T-cell (primary cell): ENCODE data around the gene GFY. TPM values are rescaled to one million over a fixed set of nuclear protein-coding genes. Genes with fewer than 3 reads are reported as not detected.
A peak's percentile ranks its signal among the peaks of the same experiment; 100 is the strongest.
"Not testable (repeated sequence)": the region's sequence is repeated elsewhere in the genome, so short reads cannot be mapped to it uniquely, and the experiment has no call there.

Source experiments
- ATAC-seq, 4 experiments: fragments of 200-7000 bp in 3 of 4; fragments of 150-1000 bp in 1 of 4; cut with Tn5 transposase; replicated peaks in 1 of 4; 1 replicate in 3 of 4; 2 replicates in 1 of 4; pipeline ENCODE4 v1.10.0; 2021; ENCODE audit warnings: moderate library complexity in 3 of 4, mild to moderate bottlenecking in 2 of 4, moderate number of reproducible peaks in 1 of 4
- CTCF ChIA-PET, 2 donors: fragments of 300-600 bp; sonication (Branson Sonifier 250); formaldehyde crosslinking; loops; one replicate each; lab custom pipeline; 2022; ENCODE audit warnings: antibody characterized with exemption in 2 of 2; lab: Charles Lee
- POLR2A ChIA-PET, 2 donors: fragments of 300-600 bp; sonication (Branson Sonifier 250); formaldehyde crosslinking; loops; one replicate each; lab custom pipeline; 2022; ENCODE audit warnings: antibody characterized with exemption in 2 of 2; lab: Charles Lee
- DNase-seq, 35 experiments: peaks; one replicate each; pipeline versions ENCODE4 v3.0.0 to v3.0.0-alpha.2; 2013 to 2023
- H3K27ac ChIP-seq: one replicate; pipeline ENCODE4 v1.5.1; 2013; ENCODE audit warnings: low read length
- H3K27me3 ChIP-seq, 2 experiments: replicated peaks in 1 of 2; 1 replicate in 1 of 2; 2 replicates in 1 of 2; pipeline versions ENCODE4 v1.6.1 to v1.7.0; 2013; ENCODE audit warnings: low read length in 1 of 2, mixed read lengths in 1 of 2; ENCODE audit not compliant: control insufficient read depth in 2 of 2, insufficient read depth in 2 of 2; ENCODE audit errors: extremely low read depth in 1 of 2
- H3K36me3 ChIP-seq, 2 donors: 1 replicate in 1 of 2; 2 replicates in 1 of 2; pipeline versions ENCODE4 v1.6.1 to v1.7.0; 2013; ENCODE audit warnings: low read length in 1 of 2; ENCODE audit not compliant: control insufficient read depth in 2 of 2, insufficient read depth in 1 of 2; ENCODE audit errors: extremely low read depth in 1 of 2
- H3K4me1 ChIP-seq, 2 experiments: 1 replicate in 1 of 2; 2 replicates in 1 of 2; pipeline versions ENCODE4 v1.6.1 to v1.7.0; 2013; ENCODE audit warnings: low read length in 2 of 2, mixed read lengths in 1 of 2; ENCODE audit not compliant: insufficient read depth in 2 of 2, control insufficient read depth in 1 of 2; ENCODE audit errors: extremely low read depth in 1 of 2
- H3K4me3 ChIP-seq, 2 donors: 1 replicate in 1 of 2; 2 replicates in 1 of 2; pipeline versions ENCODE4 v1.5.1 to v1.7.0; 2013; ENCODE audit warnings: mild to moderate bottlenecking in 2 of 2, low read length in 1 of 2, moderate library complexity in 1 of 2; ENCODE audit not compliant: control insufficient read depth in 1 of 2; ENCODE audit errors: extremely low read depth in 1 of 2
- H3K9me3 ChIP-seq: 2 replicates; pipeline ENCODE4 v1.7.0; 2013
- H3K27ac Mint-ChIP-seq, 2 donors: one replicate each; pipeline ENCODE4 v1.8.0; 2020 to 2021; ENCODE audit warnings: mild to moderate bottlenecking in 2 of 2, mixed read lengths in 2 of 2
- H3K27me3 Mint-ChIP-seq, 2 donors: one replicate each; pipeline ENCODE4 v1.8.0; 2021 to 2022; ENCODE audit warnings: mixed read lengths in 2 of 2
- H3K36me3 Mint-ChIP-seq: one replicate; pipeline ENCODE4 v1.8.0; 2021; ENCODE audit warnings: mixed read lengths
- H3K4me1 Mint-ChIP-seq, 3 donors: one replicate each; pipeline ENCODE4 v1.8.0; 2020 to 2022; ENCODE audit warnings: mixed read lengths in 3 of 3, mild to moderate bottlenecking in 1 of 3
- H3K4me3 Mint-ChIP-seq, 3 donors: one replicate each; pipeline ENCODE4 v1.8.0; 2020 to 2022; ENCODE audit warnings: mild to moderate bottlenecking in 3 of 3, mixed read lengths in 3 of 3, moderate library complexity in 3 of 3
- H3K9me3 Mint-ChIP-seq, 3 donors: one replicate each; pipeline ENCODE4 v1.8.0; 2020 to 2022; ENCODE audit warnings: mixed read lengths in 3 of 3
- WGBS: methylation state at CpG from one replicate; pipeline ENCODE4 v1.1.5; 2013; ENCODE audit warnings: missing lambda C conversion rate; ENCODE audit not compliant: insufficient coverage; 5-methylcytosine and 5-hydroxymethylcytosine counted together
- total RNA-seq, 35 experiments: library from RNA in 6 of 35; stranded (reverse) in 6 of 35; fragments of 120-200 nt in 1 of 35; gene quantifications; one replicate each; pipeline versions ENCODE4 v1.2.1 to v1.2.4 and lab custom pipeline; 2013 to 2026

Gene GFY
- total RNA-seq, 5 donors from 2014 or later (not counting 1 experiment from before 2014, with no cell fraction given), result 0.16 TPM; not detected in 4

DNA sequence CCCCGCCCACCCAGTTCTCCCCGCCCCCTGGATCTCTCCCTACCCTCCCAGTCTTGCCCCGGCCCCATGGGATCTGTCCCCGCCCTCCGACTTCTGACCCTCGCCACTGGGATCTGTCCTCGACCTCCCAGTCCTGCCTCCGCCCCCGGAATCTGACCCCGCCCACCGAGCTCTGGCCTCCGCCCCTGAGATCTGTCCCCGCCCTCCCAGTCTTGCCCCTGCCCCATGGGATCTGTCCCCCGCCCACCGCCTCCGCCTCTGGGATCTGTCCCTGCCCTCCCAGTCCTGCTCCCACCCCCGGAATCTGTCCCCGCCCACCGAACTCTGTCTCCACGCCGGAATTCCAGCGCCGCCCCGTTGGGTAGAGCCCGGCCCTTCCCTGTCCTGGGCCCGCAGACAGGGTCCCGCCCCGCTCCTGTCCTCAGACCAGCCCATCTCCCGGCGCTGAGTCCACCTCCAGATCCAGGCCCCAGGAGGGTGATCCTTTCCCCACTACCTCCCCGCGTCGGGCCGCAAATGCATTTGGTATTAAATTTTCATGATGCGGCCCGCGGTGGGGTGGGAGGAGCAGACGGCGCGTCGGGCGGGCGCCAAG is 17.7 kb downstream of the GFY start:
- Mint-ChIP-seq H3K27ac (peak overlapping the region in 1 of 2 donors; percentile 88), H3K4me3 (peak overlapping the region; percentile 76 to 83 (median 80)), H3K9me3 (no peaks in the 10 kb centered on the region), H3K4me1 (peaks cover 26 to 40% (median 38%) of the 10 kb centered on the region in 3 donors), H3K36me3 (peaks cover 3% of the 10 kb centered on the region), H3K27me3 (peaks cover 43 to 44% of the 10 kb centered on the region in 2 donors)
- Histone ChIP-seq H3K4me3 (peak overlapping the region; percentile 52 to 58), H3K9me3 (no peaks in the 10 kb centered on the region), H3K27me3 (peaks cover 16 to 47% of the 10 kb centered on the region in 2 experiments), H3K4me1 (peaks cover 2 to 47% of the 10 kb centered on the region in 2 experiments), H3K27ac (no peak overlapping the region), H3K36me3 (peaks cover 7 to 15% of the 10 kb centered on the region in 2 donors)
- 0% methylated on average over 30 of the region's 43 CpGs for WGBS
- CTCF ChIA-PET, result interaction anchor here (0.5 to 1.0 kb wide), 5 partner anchors 51 to 682 kb away, joined by 3 to 8 read pairs (median 4); no protein-coding TSS in a partner anchor
- POLR2A ChIA-PET, result no interaction called here
- DNase-seq, result peak in 9 of 35 experiments; percentile 17 to 54 (median 32)
- ATAC-seq, result peak; percentile 21 to 34 (median 24)

GRCh38 chr19:49443366-49444099 is 18.3 kb downstream of the GFY start:
- CTCF ChIA-PET, result interaction anchor here (0.5 to 1.0 kb wide), 8 partner anchors 32 to 683 kb away, joined by 3 to 8 read pairs (median 4); no protein-coding TSS in a partner anchor
- peaks cover 2 to 54% of the 10 kb centered on the region in 2 experiments for H3K4me1 ChIP-seq
- POLR2A ChIA-PET, result interaction anchor here in 1 of 2 donors (0.6 kb wide), 1 partner anchor 37 kb away, joined by 3 read pairs; no protein-coding TSS in a partner anchor
- no peaks in the 10 kb centered on the region for H3K9me3 ChIP-seq
- Mint-ChIP-seq H3K27ac (peak overlapping the region; percentile 66 to 88), H3K36me3 (peaks cover 8% of the 10 kb centered on the region), H3K4me3 (peak overlapping the region; percentile 76 to 83 (median 80)), H3K9me3 (no peaks in the 10 kb centered on the region), H3K4me1 (peaks cover 31 to 42% (median 39%) of the 10 kb centered on the region in 3 donors), H3K27me3 (peaks cover 36 to 37% of the 10 kb centered on the region in 2 donors)
- H3K27me3 ChIP-seq, result peaks cover 15 to 40% of the 10 kb centered on the region in 2 experiments
- WGBS, result under 1% methylated on average over 33 of the region's 47 CpGs
- peak; percentile 83 to 97 (median 91) for DNase-seq
- peak overlapping the region; percentile 55 for H3K27ac ChIP-seq
- H3K36me3 ChIP-seq, result peaks cover 10 to 21% of the 10 kb centered on the region in 2 donors
- ATAC-seq, result peak; percentile 87 to 94 (median 90)
- peak overlapping the region; percentile 52 to 58 for H3K4me3 ChIP-seq

GRCh38 chr19:49444100-49444700 is 19.0 kb downstream of the GFY start:
- H3K27ac ChIP-seq, result not testable (repeated sequence)

GRCh38 chr19:49445997-49446396 is 20.8 kb downstream of the GFY start:
- Histone ChIP-seq H3K4me3 (no peak overlapping the region), H3K4me1 (peaks cover 6 to 59% of the 10 kb centered on the region in 2 experiments), H3K27me3 (peaks cover 0 to 17% of the 10 kb centered on the region in 2 experiments), H3K36me3 (peaks cover 12 to 37% of the 10 kb centered on the region in 2 donors), H3K9me3 (no peaks in the 10 kb centered on the region), H3K27ac (no peak overlapping the region)
- H3K27ac Mint-ChIP-seq, result no peak overlapping the region
- no peak overlapping the region for H3K4me3 Mint-ChIP-seq
- peaks cover 12 to 13% of the 10 kb centered on the region in 2 donors for H3K27me3 Mint-ChIP-seq
- POLR2A ChIA-PET, result no interaction called here
- CTCF ChIA-PET, result no interaction called here
- H3K36me3 Mint-ChIP-seq, result peaks cover 27% of the 10 kb centered on the region
- H3K4me1 Mint-ChIP-seq, result peaks cover 41 to 51% (median 50%) of the 10 kb centered on the region in 3 donors
- no peak for ATAC-seq
- H3K9me3 Mint-ChIP-seq, result no peaks in the 10 kb centered on the region
- DNase-seq, result no peak
- 69% methylated on average over 3 of the region's 3 CpGs for WGBS

More at GRCh38 chr19:49444100-49444700, 19.0 kb downstream of the GFY start:
- Histone ChIP-seq H3K36me3 (peaks cover 10 to 28% of the 10 kb centered on the region in 2 donors), H3K27me3 (peaks cover 8 to 35% of the 10 kb centered on the region in 2 experiments), H3K4me1 (peaks cover 2 to 55% of the 10 kb centered on the region in 2 experiments)
- H3K9me3 Mint-ChIP-seq, H3K9me3 ChIP-seq, ATAC-seq, DNase-seq, H3K4me3 ChIP-seq: not testable (repeated sequence)
- H3K36me3 Mint-ChIP-seq, result peaks cover 14% of the 10 kb centered on the region
- H3K27ac Mint-ChIP-seq, result peak overlapping the region; percentile 66 to 88
- POLR2A ChIA-PET, result interaction anchor here in 1 of 2 donors (0.6 kb wide), 1 partner anchor 36 kb away, joined by 3 read pairs; no protein-coding TSS in a partner anchor
- peaks cover 30 to 31% of the 10 kb centered on the region in 2 donors for H3K27me3 Mint-ChIP-seq
- H3K4me1 Mint-ChIP-seq, result peaks cover 35 to 44% (median 43%) of the 10 kb centered on the region in 3 donors
- CTCF ChIA-PET, result interaction anchor here (0.6 to 0.7 kb wide), 4 partner anchors 31 to 229 kb away, joined by 3 to 7 read pairs (median 4); no protein-coding TSS in a partner anchor
- WGBS, result no CpG with 5 or more reads among the region's 5 CpGs
- H3K4me3 Mint-ChIP-seq, result peak overlapping the region; percentile 76 to 83 (median 80)

GRCh38 chr19:49447485-49448431 is 22.6 kb downstream of the GFY start:
- DNase-seq (no peak), ATAC-seq (no peak)
- peaks cover 42 to 52% (median 49%) of the 10 kb centered on the region in 3 donors for H3K4me1 Mint-ChIP-seq
- peak overlapping the region; percentile 43 to 55 for H3K27ac Mint-ChIP-seq
- POLR2A ChIA-PET, result no interaction called here
- no peaks in the 10 kb centered on the region for H3K9me3 Mint-ChIP-seq
- no peaks in the 10 kb centered on the region for H3K9me3 ChIP-seq
- H3K36me3 ChIP-seq, result peaks cover 12 to 37% of the 10 kb centered on the region in 2 donors
- 93% methylated on average over 25 of the region's 32 CpGs for WGBS
- peaks cover 0 to under 1% of the 10 kb centered on the region in 2 experiments for H3K27me3 ChIP-seq
- H3K4me1 ChIP-seq, result peaks cover 6 to 59% of the 10 kb centered on the region in 2 experiments
- CTCF ChIA-PET, result no interaction called here
- H3K4me3 ChIP-seq, result no peak overlapping the region
- peaks cover 31% of the 10 kb centered on the region for H3K36me3 Mint-ChIP-seq
- H3K27me3 Mint-ChIP-seq, result no peaks in the 10 kb centered on the region
- H3K27ac ChIP-seq, result no peak overlapping the region
- no peak overlapping the region for H3K4me3 Mint-ChIP-seq
